ENCODE data around the gene HIBCH.
"Not testable (repeated sequence)": the region's sequence is repeated elsewhere in the genome, so short reads cannot be mapped to it uniquely, and the experiment has no call there.

HIBCH gene

DNA sequence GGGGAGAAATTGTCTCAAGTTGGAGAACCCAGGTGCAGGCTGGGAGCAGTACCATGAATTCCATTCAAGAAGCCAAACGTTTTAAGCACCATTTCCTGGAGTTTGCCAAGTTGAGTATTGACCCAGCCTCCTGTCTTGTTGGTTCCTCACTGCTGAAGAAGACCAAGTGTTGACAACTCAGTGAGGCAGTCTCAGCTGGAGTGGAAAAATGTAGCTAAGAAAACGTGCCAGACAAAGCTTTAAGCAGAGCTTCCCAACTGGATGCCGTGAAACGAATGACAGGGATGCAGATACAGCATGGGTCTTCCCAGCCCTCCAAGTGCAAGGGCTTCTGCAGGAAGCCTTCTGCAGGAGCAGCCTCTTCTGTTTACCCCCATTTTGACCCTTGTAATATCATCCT lies 23.0 kb upstream of the HIBCH start:
- no peak for DNase-seq (ENCODE audit: low read depth)

DNA sequence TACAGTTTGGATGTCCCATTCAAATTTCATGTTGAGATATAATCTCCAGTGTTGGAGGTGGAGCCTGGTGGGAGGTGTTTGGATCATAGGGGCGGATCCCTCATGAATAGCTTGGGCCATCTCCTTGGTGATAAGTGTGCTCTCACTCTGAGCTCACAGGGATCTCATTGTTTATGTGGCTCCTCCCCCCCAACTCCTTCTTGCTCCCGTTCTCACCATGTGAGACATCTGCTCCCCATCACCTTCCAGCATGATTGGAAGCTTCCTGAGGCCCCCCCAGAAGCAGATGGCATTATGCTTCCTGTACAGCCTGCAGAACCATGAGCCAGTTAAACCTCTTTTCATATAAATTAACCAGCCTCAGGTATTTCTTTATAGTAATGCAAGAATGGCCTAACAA lies 20.7 kb upstream of the HIBCH start:
- DNase-seq (ENCODE audit: low read depth) = no peak

DNA sequence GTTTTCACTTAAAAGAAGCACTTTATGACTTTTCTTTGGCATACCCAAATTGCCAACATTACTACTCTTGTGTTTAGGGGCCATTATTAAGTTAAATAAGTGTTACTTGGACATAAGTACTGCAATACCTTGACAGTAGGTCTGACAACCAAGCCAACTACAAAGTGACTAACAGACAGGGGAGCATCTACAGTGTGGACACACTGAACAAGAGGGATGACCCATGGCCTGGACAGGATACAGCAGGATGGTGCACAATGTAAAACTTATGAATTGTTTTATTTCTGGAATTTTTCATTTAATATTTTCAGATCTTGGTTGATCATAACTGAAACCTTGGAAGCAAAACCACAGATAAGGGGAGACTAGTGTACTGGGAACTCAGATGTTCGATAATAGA lies 19.8 kb upstream of the HIBCH start:
- DNase-seq (ENCODE audit: low read depth) = no peak

DNA sequence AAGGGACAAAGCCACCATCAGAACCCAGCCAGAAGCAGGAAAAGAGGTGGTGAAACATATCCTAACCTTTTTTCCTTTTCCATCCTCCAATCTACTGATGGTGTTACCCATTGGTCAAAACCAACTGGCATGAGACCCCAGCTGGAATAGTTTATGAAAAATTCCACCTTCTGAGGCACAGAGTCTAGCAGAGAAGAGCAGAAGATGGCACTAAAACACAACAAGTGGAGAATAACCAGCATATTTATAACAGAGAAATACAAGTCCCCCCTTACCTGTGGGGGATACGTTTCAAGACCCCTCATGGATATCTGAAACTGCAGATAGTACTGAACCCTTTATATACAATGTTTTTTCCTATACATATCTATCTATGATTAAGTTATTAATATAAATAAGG lies 18.8 kb upstream of the HIBCH start:
- no peak for DNase-seq (ENCODE audit: low read depth)

DNA sequence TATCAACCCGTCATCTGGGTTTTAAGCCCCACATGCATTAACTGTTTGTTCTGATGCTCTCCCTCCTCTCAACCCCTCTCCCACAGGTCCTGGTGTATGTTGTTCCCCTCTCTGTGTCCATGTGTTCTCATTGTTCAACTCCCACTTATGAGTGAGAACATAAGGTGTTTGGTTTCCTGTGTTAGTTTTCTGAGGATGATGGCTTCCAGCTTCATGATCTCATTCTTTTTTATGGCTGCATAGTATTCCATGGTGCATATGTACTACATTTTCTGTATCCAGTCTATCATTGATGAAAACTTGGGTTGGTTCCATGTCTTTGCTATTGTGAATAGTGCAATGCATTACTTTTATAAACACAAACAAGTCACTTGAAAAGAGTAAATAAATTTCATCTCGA lies 16.8 kb upstream of the HIBCH start:
- no peak for DNase-seq (ENCODE audit: low read depth)

DNA sequence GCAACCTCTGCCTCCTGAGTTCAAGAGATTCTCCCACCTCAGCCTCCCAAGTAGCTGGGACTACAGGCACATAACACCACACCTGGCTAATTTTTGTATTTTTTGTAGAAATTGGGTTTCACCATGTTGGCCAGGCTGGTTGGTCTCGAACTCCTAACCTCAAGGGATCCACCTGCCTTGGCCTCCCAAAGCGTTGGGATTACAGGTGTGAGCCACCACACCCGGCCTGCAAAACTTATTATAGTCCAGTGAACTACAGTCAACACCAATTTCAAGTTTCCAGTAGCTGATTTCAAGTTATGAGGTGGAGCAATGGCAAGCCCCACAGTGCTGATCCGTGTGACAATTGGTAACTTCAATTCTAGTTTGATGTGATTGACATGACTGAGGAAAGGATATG lies 16.0 kb upstream of the HIBCH start:
- DNase-seq (ENCODE audit: low read depth) = not testable (repeated sequence)

DNA sequence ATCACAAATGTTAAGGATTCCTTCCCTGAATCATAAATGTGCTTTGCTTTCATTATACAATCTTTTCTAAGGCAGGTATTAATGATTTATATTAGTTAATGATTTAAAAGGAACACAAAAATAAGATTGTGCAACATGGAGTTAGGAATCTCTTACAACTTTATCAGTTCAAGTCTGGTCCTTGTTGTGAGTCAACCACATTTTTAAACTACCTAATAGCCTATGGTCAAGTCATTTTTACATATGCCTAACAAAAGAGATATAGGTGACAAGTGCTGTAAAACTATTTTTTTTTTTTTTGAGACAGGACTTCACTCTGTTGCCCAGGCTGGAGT lies 15.6 kb upstream of the HIBCH start:
- DNase-seq (ENCODE audit: low read depth) = no peak

DNA sequence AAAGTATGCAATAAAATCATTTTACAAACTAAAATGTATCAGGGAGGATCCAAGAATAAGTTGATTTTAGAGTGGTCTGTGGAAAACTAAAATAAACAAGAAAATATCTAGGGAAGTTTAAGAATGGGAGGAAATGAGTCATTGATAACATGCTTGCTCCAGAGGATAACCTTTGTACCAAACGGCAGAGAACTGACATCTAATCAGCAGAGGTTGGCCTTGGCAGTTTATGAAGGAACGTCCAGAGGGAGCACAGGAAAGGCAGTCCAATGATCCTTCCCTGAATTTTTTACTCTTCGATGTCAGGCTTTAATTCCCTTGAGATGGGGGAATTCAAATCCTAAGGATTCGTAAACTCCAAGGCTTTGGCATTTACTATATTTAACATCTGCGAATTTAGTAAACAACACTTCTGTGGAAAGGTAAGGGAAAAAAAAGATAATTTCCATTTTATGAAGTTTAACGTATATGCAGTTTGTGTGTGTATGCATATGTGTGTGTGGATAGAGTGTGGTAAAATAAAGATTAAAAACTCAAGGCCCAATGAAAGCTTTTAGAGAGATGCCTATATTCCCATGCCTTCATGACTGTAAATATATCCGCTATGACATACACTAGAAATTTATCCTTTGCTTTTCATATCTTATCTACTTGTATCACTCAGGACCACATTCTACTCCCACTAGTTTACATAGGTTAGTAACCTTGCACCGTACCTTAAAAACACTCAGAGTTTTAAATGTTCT lies 15.0 kb upstream of the HIBCH start:
- no peak for DNase-seq (ENCODE audit: low read depth)

DNA sequence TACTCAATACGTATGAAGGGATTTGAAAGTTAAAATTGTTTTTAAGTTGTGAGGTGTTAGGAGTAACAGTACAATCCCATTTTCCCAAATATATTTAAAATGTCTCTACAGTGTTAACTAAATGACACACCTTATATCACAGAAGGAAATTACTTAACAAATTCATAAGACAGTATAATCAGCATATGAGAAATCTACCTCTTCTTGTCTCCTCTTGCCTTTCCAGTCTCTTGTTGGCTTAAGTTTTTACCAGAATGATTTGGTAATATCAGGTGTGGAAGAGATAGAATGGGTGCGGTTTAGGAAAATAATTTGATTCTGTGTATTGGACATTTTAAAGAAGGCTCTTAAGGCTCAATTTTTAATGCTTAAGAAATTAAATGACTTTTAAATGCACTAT lies 14.3 kb upstream of the HIBCH start:
- no peak for DNase-seq (ENCODE audit: low read depth)

DNA sequence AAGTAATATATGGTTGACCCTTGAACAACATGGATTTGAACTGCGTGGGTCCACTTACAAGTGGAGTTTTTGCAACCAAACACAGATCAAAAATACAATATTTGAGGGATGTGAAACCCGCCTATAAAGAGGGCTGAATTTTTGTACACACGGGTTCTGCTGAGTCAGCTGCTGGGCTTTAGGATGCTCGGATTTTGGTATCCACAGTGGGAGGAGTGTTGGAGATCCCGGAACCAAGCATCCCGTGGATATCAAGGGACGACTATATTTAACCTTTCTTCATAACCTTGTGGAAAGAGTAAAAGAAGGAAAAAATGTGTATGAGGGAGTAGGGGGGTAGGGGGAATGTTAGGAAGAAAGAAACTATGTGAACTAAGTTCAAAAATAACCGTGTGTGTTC lies 13.8 kb upstream of the HIBCH start:
- DNase-seq (ENCODE audit: low read depth) = no peak

DNA sequence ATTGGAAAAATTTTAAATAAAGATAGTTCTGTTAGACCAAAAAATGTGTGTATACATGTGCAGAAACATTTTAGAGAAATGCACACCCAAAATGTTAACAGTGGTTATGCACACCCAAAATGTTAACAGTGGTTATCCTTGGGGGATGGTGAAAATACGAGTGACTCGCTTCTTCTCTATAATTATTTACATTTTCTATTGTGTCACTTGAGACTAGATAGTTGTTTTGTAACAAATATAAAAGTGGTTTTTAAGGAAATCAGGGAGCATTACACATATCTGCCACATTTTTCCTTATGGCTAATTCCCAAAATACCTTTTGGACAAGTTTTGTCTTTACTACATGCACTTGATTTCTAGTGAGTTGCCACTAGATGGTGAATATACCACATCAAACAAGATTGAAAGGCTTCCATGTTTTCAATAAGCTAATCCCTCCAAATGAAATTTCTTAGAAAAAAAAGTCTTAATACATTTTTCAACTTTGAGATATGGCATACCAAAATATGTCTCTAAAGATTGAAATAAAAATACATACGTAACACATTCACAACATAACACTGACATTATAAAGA lies 9.0 kb upstream of the HIBCH start:
- DNase-seq (ENCODE audit: low read depth) = no peak

DNA sequence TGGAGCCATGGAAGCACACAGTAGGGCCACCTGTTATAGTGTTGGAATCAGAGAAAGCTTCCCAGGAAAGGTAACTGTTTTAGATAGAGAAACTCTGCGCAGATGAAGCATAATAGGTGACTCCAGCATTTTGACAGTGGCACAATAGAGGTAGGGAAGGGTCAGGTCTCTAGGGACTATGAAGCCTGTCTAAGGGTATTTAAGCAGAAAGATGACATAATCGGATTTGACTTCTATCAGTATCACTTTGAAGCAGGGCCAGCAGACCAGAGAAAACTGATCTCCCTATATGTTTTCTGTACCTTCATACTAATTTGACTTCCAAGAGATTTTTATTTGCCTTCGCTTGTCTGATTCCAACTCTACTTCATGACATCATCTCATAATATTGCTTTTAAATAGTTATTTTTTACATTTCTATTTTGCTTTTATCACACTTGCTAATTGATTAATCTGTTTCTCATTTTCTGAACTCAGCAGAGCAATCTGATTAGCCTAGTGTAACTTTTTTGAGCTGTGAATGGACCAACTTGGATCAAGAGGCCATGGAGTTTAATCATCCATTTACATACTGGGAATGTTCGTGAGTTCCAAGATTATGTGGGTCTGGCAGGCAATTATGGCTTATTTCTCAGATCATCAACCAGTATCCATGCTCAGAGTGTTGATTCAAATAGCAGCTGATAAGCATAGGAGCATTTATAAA lies 8.4 kb upstream of the HIBCH start:
- no peak for DNase-seq (ENCODE audit: low read depth)

DNA sequence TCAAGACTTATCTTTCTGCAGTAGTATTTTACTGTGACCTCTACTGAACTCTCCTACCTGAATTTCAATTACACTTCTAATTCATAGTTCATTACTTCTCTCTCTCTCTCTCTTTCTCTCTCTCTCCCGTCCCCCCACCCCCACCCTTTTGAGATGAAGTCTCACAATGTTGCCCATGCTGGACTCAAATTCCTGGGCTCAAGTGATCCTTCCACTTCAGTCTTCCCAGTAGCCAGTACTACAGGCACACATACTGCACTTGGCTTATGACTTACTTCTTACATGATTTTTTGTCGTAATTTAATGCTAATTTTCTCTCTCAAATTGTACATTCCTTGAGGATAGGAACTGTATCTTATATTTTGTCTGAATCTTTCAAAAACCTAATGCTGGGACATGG lies 6.0 kb upstream of the HIBCH start:
- DNase-seq (ENCODE audit: low read depth) = no peak

DNA sequence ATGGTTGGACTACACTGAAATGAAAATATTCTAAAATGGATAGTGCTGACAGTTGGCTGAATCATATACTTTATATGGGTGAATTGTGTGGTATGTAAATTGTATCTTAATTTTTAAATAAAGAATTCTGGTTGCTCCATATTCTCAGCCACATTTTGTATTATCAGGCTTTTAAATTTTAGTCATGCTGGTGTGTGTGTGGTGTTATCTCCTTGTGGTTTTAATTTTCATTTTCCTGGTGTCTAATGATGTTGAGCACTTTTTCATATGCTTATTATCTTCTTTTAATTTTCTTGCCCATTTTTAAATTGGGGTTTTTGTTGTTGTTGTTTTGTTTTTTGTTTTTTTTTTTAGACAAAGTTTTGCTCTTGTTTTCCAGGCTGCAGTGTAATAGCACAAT lies 3.8 kb upstream of the HIBCH start:
- DNase-seq (ENCODE audit: low read depth) = no peak

DNA sequence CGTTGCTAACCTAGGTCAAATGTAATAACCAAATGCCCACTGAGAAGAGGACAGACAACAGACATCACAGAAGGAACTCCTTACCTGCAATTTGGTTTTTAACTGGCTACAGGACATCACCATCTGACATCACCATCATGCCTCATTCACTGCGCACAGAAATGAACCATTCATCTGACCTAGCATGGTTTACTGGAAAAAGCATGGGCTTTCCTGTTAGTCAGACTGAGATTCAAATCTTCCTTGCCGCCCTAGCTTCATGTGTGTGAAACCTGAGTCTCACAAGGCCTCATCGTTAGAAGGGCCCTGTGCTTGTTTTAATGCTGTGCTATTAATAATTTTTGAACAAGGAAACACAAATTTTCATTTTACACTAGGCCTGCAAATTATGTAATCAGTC lies 1.1 kb upstream of the HIBCH start:
- DNase-seq (ENCODE audit: low read depth) = no peak

DNA sequence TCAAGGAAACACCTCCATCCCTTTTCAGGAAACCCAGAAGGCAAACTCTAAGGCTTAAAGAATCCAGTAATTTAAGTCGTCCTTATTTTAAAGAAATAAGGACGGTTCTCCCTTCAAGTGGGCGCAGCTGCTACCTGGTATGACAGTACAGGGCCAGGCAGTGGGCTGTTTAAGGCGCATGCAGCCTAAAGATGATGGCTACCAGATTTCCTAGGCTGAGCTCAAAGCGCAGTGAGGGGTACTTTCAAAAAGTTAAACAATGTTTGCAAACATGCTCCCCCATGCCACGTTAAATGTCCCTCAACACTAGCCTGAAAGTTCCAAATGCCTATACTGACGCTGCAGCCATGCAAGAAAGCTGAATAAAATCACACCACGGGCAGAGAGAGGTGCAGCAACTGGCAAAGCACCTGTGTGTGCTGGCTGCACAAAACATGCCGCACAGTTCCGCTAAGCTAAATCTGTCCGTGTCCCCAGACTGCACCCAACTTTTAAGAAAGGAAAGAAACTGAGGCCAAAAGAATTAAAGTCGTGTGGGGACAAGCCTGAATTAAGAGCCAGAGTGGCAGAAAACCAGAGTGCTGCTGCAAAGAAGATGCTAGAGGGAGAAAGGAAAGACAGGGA lies 583 bp downstream of the HIBCH start:
- DNase-seq (ENCODE audit: low read depth) = no peak

DNA sequence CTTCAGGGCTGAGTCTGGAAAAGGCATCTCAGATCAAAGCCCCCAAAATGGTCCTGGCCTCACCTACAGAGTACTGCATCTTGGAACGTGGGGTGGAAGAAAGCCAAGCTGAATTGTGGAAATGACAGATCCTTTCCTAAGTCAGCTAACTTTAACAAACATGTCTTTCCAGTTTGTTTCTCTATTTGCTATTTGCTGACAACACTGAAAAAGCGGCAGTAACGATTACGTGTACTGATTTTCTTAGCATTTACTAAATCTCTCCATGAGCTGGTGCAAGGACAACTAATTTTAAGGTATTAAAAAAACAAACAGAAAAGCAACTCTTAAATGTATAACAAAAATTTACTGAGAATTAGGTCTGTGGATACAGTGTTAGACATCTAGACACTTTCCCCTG lies 1.1 kb downstream of the HIBCH start:
- no peak for DNase-seq (ENCODE audit: low read depth)

DNA sequence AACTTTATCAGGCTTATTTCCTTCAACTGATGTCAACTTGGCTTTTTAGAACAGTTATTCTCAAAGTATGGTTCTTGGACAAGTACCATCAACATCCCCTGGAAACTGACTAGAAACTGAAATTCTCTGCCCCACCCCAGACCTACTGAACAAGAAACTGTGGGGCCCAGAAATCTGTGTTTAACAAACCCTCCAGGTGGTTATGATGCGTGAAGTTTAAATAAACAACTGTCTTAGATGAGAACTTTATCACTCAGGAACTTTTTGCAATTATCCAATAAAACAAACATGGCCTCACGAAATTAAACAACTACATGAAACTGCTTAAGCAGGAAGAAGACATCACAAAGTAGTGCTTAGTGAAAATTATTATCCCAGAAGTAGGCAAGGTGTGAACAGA lies 4.4 kb downstream of the HIBCH start:
- DNase-seq (ENCODE audit: low read depth) = no peak

DNA sequence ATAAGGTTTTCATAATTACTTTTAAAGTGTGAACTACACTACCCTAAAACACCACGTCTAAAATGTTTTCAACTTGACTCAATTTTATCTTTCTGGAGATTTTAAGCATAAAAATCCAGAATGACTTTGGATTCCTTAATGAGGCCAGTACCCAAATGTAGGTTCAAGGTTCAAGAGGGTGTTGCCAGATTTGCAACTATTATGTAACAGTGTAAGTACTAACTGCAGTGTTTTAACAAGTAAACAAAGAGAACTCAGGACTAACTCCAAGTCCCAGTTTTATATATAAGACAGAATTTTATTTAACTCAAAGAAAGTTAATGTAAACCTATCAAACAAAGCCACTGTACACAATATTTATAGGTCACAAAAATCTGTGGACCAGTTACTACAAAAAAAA lies 5.7 kb downstream of the HIBCH start:
- DNase-seq (ENCODE audit: low read depth) = no peak

DNA sequence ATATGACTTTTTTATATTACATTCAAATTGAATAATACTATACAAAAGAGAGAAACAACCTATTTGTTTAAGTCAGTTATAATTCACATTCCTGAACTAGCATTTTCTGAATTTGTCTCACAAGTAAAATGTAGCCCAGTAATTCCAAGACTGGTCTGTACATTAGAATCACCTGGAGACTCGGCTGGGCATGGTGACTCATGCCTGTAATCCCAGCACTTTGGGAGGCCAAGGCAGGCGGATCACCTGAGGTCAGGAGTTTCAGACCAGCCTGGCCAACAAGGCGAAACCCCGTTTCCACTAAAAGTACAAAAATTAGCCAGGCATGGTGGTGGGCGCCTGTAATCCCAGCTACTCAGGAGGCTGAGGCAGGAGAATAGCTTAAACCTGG lies 7.0 kb downstream of the HIBCH start:
- not testable (repeated sequence) for DNase-seq (ENCODE audit: low read depth)

DNA sequence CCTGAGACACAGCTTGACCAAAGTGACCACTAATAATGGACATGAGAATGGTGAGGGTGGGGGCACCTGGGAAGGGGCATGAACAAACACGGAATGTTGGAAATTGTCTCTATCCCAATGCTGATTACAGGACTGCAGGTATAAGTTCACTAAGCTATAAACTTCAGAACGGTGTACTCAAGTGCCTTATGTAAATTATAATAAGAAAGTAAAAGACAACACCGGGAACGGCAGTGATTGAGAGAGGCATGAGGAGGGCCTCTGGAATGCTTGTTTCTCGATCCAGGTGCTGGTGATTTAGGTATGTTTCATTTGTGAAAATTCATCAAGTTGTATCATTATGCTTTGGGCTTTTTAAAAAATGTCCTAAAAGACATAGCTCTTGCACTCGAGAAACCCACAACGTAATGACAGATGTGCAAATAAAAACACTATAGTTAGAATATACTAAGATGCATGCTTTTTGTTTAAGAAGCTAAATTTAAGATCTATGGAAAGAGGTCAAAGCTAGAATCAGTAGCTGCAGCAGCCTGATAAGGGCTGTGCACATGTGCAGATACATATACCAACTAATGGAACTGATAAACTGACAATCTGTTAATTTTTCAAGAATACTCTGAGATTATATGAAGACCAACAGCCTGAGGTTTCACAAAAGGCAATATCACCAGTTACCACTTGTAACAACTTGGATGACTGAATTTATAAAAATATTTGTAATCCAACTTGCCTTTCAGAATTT lies 7.6 kb downstream of the HIBCH start:
- DNase-seq (ENCODE audit: low read depth) = no peak

DNA sequence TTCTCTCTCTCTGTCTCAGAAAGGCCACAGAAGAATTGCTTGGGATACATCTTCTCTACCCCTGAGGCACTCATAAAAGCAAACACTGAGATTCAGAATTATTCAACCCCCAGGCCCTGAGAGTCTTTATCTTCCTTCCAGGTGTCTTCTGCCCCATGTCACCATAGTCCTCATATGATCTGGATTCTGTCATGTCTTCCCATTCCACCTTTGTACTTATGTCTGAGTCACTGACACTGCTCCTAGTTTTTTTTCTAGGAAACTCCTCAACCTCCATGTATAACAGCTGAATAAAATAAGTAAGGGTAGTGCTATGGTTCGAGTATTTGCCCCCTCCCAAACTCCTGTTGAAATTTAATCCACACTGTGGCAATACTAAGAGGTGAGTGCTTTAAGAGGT lies 11.6 kb downstream of the HIBCH start:
- DNase-seq (ENCODE audit: low read depth) = no peak

DNA sequence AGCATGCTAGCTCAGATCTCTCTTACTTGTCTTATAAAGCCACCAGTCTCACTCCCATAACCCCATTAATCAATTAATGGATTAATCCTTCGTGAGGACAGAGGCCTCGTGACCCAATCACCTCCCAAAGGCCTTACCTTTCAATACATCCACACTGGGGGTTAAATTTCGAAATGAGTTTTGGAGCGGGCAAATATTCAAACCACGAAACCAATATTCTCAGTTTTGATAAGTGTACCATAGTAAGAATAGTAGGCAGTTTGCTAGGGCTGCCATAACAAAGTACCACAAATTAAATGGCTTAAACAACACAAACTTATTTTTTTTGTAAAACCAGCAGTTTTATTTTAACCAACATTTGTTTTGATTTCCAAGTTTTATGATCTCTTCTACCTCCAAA lies 15.2 kb downstream of the HIBCH start:
- no peak for DNase-seq (ENCODE audit: low read depth)

Data from GM04504 (cell line).